Inflammatory macrophage treated with lipopolysaccharide for 4 hours (primary cell): ENCODE measurements around the gene SGTB.

ENCODE experiments used
- DNase-seq: peaks from one replicate; pipeline ENCODE4 v3.0.0-alpha.2; 2020

Gene SGTB

DNA sequence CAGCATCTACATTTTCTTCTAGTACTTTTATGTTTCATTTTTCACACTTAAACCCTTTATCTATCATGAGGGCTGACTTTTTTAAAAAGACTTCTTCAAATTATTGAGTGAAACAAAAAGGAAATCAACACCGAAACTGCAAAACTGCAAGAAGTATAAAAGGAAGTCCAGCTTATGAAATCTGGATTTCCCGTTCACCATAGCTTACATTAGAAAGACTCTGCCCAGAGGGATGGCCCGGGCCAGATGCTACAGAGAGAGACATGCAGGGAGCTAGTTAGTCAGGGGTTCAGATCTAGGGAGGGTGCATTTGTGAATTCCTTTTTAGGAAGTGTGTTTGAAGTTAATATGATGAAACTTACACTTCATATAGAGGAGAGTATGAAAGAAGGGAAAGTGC is 10.1 kb upstream of the SGTB start:
- DNase-seq, result peak; percentile 93

DNA sequence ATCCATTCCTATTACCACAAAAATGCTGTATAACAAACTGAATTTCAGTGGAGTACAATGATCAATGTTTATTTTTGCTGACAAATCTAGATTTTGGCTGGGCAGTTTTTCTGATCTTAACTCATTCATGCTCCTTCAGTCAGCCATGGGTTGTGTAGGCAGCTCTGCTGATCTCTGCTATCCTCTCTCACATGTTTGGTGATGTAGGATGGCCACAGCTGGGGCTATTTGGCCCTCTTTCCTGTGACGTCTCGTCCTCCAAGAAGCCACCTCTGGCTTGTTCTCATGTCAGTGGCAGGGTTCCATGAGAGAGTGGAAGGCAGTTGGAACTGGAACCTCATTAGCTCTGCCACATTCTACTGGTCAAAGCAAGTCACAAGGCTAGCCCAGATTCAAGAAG is 9.0 kb upstream of the SGTB start:
- DNase-seq, result no peak

DNA sequence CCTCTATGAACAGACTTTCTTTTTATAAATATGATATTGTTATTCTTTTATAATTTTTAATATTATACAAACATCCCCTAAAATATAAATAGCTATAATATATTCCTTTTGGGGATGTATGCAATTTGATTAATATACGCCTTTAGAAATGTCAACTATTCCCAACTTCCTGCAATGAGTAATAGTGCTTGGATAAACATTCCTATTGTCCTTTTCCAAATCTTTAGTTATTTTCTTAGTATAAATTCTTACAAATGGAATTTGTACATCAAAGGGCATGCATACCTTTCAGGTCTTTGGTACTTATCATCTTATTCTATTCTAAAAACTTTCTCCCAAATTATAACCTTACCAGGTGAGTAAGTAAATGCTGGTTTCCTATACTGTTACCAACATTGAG is 6.3 kb upstream of the SGTB start:
- DNase-seq, result no peak

DNA sequence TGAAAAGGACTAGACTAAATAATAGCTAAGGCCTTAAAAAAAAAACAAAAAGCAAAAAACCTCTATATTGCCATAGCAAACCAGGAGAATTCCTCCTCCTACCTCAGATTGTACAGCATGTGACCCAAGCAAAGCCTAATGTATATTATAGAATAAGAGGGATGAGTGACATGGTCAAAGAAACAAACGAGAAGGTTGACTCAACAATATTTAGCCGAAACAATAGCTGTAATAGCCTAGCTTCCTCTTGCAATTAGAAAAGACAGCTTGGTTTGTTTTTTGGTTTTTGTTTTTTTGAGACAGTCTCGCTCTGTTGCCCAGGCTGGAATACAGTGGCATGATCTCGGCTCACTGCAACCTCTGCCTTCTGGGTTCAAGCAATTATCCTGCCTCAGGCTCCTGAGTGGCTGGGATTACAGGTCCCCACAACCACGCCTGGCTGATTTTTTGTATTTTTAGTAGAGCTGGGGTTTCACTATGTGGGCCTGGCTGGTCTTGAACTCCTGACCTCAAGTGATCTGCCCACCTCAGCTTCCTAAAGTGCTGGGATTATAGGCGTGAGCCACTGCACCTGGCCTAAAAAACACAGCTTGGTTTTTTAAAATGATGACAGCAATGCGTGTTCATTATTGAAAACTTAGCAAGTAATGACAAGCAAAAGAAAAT is 5.7 kb upstream of the SGTB start:
- DNase-seq, result no peak

DNA sequence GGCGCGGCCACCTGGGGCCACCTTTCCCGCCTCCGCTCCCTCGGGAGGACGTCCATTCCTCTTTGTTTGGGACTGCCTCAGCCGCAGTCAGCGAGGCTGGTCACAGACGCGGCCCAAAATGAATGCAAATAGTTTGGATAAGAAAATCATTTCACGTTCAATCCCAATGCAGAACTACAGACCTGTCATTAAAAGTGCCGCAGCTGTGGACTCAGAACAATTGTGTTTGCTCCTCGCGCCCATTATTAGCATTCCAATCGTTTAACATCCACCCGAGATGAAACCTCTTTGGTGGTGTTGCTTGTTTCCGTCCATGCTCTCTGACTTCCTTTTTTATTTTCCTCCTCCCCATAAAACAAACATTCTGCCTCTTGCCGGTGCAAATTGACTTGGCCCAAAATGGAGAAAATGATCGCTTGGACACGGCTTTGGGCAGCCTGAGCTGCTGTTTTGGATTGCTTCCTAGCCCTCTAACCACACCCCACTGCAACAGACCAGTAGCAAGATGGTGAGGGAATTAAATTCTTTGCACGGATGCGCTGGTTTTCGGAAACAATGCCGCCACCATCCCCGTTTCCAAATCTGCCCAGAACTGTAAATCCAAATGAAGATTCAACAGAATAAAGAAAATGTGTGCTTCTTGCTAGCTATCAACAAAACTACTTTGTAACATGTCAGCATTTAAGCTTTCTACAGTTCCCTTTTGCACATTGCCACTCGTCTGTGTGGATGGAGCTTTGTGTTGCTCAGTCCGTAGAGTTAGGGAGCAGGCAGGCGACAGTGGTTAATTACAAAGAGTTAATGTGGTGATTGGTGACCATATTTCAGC is 880 bp upstream of the SGTB start:
- DNase-seq, result peak; percentile 41

DNA sequence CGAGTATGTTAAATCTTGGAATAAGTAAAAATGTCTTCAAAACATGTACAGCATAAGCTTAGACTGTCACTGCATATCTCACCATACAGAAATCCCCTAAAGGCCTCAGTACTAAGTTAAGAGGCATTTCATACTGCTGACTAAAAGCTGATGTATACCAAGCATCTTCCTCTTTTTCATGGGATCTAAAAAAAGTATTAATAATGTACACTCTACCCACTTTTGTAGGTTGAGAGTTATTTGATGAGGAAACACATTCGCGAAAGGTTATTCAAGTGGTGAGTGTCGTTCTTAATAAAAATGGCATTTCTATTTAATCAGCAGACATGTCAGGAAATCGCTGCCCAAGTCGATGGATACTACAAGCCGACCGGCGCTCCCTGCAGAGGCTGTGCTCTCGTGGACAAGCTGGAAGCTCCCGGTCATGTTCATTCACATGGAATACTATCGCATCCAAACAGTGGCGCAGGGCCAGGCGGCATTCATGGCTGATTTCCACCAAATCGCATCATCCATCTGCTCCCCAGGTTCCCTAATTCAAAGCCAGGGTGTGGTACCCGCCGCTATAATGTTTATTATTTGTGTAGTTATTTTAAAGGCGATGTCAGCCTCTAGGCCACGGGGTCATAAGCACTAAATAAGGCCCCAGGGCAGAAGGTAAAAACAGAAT is 724 bp downstream of the SGTB start:
- DNase-seq, result peak; percentile 75

DNA sequence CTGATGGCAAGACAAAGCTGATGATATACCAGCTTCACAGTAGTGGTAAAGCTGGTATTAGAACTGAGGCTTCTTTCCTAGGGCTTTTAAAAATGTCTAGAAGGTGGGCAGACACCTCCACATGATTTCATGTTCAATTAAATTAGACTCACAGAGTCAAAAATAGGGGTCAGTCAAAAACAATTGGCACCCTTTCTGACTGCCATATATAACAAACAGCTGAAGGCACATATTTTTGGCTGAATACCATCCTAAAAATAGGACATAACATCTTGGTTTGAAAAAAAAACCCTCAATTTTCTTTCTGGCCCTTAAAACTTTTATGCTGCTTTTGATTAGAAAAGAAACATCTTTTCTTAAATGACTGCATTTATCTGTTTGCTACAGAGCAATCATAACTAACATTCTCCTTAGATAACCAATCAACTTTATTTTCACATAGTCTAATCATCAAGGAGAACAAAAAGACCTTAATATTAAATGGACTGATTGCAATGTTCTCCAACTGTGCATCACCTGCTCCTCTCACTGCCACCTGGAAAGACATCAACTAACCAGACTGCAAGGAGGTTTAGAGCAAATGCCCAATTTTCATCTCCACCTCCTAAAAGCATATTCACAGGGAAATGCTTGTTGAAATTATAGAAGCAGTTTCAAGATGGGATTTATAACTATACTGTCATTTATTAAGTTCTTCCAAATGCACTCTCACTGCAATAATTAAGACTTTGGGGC is 3.2 kb downstream of the SGTB start:
- no peak for DNase-seq

DNA sequence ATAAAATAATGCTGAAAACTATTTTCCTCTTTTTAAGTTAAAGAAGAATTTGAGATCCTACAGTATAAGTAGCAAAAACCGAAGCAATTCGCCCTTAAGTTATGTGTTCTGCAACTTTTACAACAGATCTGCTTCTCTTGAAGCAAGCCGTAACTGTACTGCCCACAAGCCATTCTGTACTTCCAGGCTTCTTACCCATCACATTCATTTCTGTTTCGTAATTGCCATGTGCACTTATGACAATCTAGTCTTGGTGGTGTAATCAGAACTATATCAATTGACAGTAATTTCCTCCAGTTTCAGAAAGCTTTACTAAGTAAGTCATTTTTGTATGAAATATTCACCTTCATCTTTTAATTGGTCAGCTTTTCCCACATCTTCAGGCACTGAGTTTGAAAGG is 13.8 kb downstream of the SGTB start:
- DNase-seq, result peak; percentile 80

DNA sequence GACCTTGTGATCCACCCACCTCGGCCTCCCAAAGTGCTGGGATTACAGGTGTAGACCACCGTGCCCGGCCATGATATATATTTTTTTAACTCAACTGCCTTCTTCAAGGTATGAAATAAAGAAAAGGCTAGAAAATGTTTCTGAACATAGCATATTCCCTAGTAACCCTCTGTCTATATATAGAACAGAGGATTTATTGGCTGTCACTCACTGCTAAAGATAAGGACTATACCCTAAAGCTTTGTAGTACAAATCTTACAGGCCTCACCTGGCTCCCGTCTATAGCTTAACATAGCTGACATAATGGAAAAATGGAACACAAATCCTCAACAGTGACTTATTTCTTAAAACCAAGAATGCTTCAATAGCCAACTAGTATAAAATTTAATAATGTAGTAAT is 14.2 kb downstream of the SGTB start:
- DNase-seq, result no peak

DNA sequence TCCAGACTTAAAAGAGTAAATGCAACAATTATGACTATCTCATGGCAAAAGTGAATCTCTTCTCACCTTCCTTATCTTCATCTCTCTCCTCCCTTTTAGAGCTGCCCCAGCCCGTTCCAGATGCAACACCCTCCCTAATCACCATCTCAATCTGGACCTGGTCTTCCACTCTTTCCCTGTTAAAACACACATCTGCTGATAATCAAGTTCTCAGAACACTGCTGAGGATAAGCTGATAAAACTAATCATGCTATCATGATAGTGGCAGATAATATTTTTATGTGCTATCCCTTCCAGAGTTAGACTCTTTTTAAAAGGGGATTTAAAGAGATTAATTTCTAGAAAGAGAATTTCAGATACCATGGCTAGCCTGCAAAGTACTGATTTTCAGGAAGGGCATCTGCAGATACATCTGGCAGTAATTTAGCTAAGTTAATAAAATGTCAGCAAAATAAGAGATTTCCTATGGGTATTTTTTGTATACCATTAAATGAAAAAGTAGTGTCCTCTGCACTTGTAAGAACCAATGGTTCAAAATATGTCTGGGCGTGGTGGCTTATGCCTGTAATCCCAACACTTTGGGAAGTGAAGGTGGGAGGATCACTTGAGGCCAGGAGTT is 17.2 kb downstream of the SGTB start:
- DNase-seq, result no peak

DNA sequence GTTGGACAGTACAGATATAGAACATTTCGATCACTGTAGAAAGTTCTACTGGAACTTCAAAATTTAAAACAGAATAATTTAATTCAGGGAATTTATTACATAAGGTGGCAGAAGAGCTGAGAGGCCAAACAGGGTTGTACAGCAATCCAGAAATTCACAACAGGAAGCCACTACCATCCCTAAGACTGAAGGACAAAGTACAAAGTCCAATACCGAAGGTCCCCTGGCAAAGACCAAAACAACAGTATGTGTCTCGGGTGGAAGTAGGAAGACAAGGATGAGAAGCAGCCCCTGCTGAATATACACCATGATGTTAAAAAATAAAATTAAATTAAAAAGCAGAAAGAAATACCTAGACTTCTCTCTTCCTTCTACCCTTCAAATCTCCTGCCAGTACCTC is 19.9 kb downstream of the SGTB start:
- no peak for DNase-seq

DNA sequence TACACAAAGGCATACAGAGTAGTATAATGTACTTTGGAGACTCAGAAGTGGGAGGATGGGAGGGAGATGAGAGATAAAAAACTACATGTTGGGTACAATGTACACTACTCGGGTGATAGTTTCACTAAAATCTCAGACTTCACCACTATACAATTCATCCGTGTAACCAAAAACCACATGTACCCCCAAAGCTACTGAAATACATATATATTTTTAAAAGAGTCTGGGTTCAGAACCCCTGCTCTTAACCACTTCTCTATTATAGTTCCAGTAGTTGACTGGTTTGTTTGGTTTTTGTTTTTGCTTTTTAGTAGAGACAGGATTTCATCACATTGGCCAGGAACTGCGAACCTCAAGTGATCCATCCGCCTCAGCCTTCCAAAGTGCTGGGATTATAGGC is 22.6 kb downstream of the SGTB start:
- no peak for DNase-seq

DNA sequence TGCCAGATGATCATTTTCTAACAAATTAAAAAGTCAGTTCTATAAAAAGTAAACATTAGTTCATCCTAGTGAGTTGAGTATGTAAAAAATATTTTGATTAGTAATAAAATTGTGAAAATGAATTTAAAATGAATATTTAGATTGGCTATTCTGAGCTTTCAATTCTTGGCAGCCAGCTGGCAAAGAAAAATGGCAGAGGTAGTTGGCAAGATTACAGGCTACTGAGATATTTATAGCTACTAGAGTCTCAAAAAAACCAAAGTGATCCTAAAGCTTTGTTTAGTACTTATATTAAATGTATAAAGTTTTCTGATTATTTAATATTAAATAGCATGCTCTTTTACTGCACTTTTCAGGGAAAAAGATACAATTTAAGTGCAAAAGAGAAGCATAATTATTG is 25.0 kb downstream of the SGTB start:
- DNase-seq, result no peak

DNA sequence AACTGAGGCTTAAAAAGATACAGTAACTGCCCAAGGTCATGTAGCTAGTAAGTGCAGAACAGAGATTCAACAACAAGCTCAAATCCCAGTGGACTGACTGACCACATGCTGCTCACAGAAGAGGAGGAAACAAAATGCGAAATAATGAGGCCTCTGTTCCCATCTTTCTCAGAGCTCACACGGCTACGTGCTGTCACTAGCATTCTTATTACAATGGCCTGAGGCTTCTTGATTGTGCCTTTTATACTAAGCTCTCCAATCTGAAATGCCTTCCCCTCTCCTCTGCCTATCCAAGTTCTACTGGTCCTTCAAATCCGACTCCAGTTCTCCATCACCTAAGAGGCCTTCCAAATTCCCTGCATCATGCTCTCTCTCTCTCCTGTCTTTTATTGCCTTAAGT is 26.0 kb downstream of the SGTB start:
- no peak for DNase-seq

DNA sequence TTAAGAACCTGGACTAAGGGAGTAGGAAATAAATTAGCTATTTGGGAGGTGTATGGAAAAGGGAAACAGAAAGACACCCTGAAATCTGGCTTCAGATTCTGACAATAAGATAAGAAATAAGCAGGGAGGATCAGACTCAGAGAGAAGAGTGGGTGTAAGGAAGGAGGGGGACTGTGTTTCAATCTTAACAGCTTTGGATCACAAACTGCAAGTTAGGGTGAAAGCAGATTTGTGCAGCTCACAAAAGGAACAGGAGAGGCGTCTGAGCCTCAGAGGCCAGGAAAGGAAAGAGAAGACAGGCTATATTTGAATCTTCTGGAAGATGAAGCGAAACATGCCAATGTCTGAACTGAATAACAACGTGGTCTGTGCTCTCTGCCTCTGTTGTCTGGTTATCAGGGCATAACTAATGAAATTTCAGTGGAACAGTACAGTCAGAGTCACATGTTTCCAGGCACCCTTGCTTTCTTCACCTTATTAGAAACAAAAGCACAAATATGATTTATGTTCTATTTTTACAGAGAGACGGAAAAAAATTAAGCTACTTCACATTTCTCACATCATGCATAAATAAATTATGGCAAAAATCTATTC is 26.6 kb downstream of the SGTB start:
- DNase-seq, result no peak

DNA sequence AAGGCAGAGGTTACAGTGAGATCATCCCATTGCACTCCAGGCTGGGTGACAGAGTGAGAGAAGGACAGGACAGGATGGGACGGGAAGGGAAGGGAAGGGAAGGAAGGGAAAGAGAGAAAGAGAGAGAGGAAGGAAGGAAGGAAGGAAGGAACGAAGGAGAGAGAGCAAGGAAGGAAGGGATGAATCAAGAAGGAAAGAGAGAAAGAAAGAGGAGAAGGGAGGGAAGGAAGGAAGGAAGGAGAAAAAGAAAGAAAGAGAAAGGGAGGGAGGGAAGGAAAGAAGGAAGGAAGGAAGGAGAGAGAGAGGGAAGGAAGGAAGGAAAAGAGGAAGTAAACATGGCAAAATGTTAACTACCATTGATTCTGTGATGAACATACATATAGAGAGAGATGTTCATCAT is 28.8 kb downstream of the SGTB start:
- no peak for DNase-seq

DNA sequence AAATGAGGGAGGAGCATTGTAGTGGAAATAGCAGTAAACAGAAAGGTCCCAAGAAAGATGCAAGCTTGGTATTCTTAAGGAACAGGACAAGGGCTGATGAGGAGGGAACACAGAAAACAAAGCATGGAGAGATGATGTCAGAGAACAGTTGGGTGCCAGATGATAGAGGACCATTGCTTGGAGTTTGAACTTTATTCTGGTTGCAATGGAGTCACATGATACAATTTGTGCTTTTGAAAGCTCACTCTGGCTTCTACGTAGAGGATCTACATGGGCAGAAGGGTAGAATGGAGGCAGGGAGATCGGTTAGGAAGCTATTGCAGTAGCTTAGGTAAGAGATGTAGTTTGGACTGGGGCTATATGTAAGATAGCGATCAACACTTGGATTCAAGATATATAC is 39.8 kb downstream of the SGTB start:
- no peak for DNase-seq

DNA sequence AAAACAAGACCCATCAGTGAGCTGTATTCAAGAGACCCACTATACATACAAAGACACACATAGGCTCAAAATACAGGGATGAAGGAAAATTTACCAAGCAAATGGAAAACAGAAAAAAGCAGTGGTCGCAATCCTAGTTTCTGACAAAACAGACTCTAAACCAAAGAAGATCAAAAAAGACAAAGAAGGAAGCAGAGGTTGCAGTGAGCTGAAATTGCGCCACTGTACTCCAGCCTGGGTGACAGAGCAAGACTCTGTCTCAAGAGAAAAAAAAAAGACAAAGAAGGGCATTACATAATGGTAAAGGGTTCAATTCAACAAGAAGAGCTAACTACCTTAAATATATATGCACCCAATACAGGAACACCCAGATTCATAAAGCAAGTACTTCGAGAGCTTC is 45.9 kb downstream of the SGTB start:
- DNase-seq, result peak; percentile 56

DNA sequence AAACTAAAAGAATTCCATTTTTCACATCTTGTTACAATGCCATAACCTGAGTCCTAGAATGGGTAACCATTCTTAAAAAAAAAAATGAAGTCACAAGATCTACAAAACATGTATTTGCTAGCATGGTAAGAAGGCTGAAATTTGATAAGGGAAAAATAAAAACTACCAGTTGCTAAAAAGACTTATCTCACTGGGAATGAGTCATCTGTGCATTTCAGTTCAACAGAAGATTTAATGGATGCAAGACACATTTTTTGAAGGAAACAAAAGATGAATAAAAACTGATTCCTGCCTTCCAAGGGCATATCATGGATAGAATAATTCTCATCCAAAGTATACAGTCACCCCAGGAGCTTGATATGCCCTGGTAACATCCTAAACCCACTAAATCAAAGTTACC is 47.2 kb downstream of the SGTB start:
- no peak for DNase-seq

DNA sequence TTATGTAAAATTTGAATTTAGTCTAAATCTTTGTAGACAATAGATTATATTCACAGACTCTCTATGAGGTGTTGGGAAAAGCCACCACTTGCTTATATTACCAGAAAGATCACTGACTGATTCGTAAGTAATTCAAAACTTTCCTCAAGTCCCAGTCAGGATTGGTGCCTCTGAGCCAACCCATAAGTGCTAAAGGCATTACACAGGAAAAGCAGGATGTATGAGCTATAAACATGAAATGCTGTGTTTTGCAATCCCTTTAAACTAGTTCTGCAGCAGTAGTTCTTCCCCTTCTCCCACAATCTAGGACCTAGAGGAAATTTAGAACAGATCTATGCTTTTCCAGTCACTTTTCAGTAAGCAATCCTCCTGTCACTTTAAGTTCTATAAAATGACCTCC is 49.1 kb downstream of the SGTB start:
- DNase-seq, result peak; percentile 72

DNA sequence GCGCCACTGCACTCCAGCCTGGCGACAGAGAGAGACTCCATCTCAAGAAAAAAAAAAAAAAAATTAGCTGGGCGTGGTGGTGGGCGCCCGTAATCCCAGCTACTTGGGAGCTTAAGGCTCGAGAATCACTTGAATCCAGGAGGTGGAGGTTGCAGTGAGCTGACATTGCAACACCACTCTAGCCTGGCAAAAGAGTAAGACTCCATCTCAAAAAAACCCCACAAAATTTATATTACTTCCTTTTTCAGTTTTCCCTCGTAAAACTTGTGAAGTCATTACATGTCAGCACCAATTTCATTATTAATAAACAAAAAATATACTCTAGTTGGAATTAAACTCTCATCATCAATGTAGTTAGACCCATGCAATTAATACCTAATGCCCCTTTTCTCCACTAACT is 53.2 kb downstream of the SGTB start:
- DNase-seq, result peak; percentile 59

DNA sequence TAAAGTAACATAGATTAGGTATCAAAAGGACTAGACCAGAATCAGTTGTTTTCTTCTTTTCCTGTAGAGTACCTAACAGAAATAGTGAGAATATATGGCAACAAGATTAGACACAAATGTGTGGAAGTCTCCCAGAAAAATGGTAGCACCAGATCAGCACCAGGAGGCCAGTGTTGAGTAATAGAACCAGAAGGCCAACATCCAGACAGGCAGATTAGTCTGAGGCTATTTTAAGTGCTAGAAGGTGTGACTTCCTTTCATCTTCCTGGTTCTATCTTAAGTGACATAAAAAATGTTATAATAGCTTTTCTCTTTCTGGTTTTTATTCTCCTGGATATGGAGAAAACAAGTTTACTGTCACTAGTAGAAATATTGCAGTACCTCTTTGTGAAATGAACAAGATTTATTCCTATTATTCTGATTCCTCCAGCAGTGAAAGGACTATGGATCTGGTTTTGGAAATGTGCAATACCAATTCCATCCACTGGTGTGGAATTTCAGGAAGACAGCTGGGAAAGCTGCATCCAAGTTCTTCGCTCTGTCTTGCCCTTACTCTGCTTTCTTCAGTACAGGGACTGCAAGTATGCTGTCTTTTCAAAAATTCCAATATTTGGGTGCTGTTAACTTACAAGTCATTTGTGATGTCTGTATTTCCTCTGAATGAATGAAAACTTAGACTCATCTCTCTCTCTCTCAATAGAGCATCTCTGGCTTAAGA is 57.9 kb downstream of the SGTB start:
- no peak for DNase-seq
